Stomach (tissue), 9 donors: ENCODE measurements around the gene PTPA. TPM values are rescaled to one million over a fixed set of nuclear protein-coding genes. Genes with fewer than 3 reads are reported as not detected.
"Not testable (repeated sequence)": the region's sequence is repeated elsewhere in the genome, so short reads cannot be mapped to it uniquely, and the experiment has no call there.

ENCODE experiments used
- DNase-seq, 2 donors: peaks; one replicate each; pipeline versions ENCODE4 v3.0.0 to v3.0.0-alpha.2; 2013 to 2019
- H3K27ac ChIP-seq, 5 donors: fragments of 200-600 bp in 4 of 5; sonication (generic) in 4 of 5; one replicate each; pipeline ENCODE4 v1.5.1; 2013 to 2019; ENCODE audit warnings: mild to moderate bottlenecking in 1 of 5, moderate library complexity in 1 of 5
- H3K27me3 ChIP-seq, 3 donors: fragments of 200-600 bp; sonication (generic); one replicate each; pipeline ENCODE4 v1.5.1; 2017 to 2019; ENCODE audit warnings: mixed run types in 1 of 3
- H3K36me3 ChIP-seq, 4 donors: fragments of 200-600 bp; sonication (generic); 1 replicate in 3 of 4; 2 replicates in 1 of 4; pipeline ENCODE4 v1.5.1; 2016 to 2019
- H3K4me1 ChIP-seq, 4 donors: fragments of 200-600 bp; sonication (generic); one replicate each; pipeline ENCODE4 v1.5.1; 2016 to 2019
- H3K4me3 ChIP-seq, 4 donors: fragments of 200-600 bp; sonication (generic) in 3 of 4; one replicate each; pipeline ENCODE4 v1.5.1; 2016 to 2019; ENCODE audit warnings: mild to moderate bottlenecking in 1 of 4
- H3K9me3 ChIP-seq, 4 donors: fragments of 200-600 bp; sonication (generic); one replicate each; pipeline ENCODE4 v1.5.1; 2016 to 2019
- CTCF ChIP-seq, 7 experiments: fragments of 450-650 bp in 4 of 7; fragments of 200-600 bp in 3 of 7; sonication (generic) in 3 of 7; IDR thresholded peaks; one replicate each; pipeline ENCODE4 v1.5.1; 2016 to 2019; ENCODE audit warnings: antibody characterized with exemption in 7 of 7, control low read depth in 2 of 7, mild to moderate bottlenecking in 1 of 7
- EP300 ChIP-seq: sonication (generic); formaldehyde crosslinking; IDR thresholded peaks from one replicate; pipeline ENCODE4 v1.6.1; 2017; ENCODE audit warnings: antibody characterized with exemption
- POLR2A ChIP-seq, 4 donors: fragments of 450-650 bp; IDR thresholded peaks; one replicate each; pipeline ENCODE4 v1.6.1; 2016; ENCODE audit warnings: antibody characterized with exemption in 4 of 4, control low read depth in 2 of 4, mild to moderate bottlenecking in 1 of 4, moderate library complexity in 1 of 4
- POLR2AphosphoS5 ChIP-seq, 3 donors: sonication (generic); formaldehyde crosslinking; IDR thresholded peaks; one replicate each; pipeline ENCODE4 v1.6.1; 2016; ENCODE audit warnings: antibody characterized with exemption in 3 of 3
- WGBS, 5 donors: extraction: QIAGEN DNeasy Blood & Tissue Kit in 3 of 5; methylation state at CpG; one replicate each; pipeline versions ENCODE4 v1.1.5 to v1.1.7; 2013 to 2018; 5-methylcytosine and 5-hydroxymethylcytosine counted together
- intact Hi-C: fragments of 100-400 bp; cut with DNase I; formaldehyde crosslinking; loops from one replicate; pipeline ENCODE4 v1.15.1; 2023; ENCODE audit warnings: low total_unique reads
- polyA plus RNA-seq, 3 donors: library from polyadenylated mRNA; stranded (reverse); fragments of 200-250 nt; gene quantifications; one replicate each; pipeline ENCODE4 v1.2.3, GENCODE V29; 2013
- total RNA-seq, 5 donors: library from RNA; depleted of rRNA; stranded (reverse); fragments of >200 nt; gene quantifications; one replicate each; pipeline versions ENCODE4 v1.1.0 to v1.2.3, GENCODE V29; 2014 to 2016
- donor health status: healthy with polysubstance abuse.
- donor health status: Bipolar disorder and iron deficiency.
- donor health status: healthy.

PTPA gene
- total and polyA plus RNA-seq, 8 donors, result 12.3 to 118 (median 73.6) TPM

DNA sequence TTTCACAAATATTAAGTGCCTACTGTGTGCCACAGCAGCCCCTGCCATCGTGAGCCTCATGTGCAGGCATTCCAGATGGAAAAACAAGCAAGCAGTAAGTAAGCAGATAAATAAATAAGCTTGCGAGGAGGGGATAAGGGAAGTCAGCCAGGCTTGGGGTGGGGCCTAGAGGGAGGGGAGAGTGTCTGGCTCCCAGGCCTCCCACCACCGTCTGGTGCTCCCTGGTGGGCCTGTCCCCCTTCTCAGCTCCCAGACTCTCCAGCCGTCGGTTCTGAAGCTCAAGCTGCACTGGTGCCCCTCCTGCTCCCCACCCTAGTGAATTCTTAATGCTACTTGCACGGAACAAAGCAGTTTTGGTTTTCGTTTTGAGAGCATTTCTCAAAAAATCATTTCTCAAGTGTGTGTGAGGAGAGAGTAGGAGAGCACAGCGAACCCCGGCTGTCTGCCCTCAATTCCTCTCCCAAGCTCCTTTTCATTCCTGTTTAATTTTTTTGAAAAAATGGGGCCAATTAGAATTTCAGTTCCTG lies 73.4 kb downstream of the PTPA start:
- Histone ChIP-seq H3K36me3 (no peaks in the 10 kb centered on the region), H3K4me1 (peaks cover 0 to 22% (median 3%) of the 10 kb centered on the region in 4 donors), H3K27me3 (no peaks in the 10 kb centered on the region), H3K4me3 (no peak overlapping the region), H3K27ac (no peak overlapping the region), H3K9me3 (no peaks in the 10 kb centered on the region)
- 51 to 70% (median 58%) methylated on average over 9 of the region's 9 CpGs for WGBS, 5 donors
- intact Hi-C loops, result no loop called here
- TF ChIP-seq POLR2AphosphoS5 (IDR thresholded peaks at IDR 0.05) (no peak), POLR2A (IDR thresholded peaks at IDR 0.05) (no peak), EP300 (no peak), CTCF (IDR thresholded peaks at IDR 0.05) (no peak)
- DNase-seq, result peak in 1 of 2 donors; percentile 54

GRCh38 chr9:129185402-129185801 lies 74.2 kb downstream of the PTPA start:
- 92 to 96% (median 93%) methylated on average over 6 of the region's 6 CpGs for WGBS, 5 donors
- no peak overlapping the region for H3K27ac ChIP-seq
- H3K27me3 ChIP-seq, result no peaks in the 10 kb centered on the region
- intact Hi-C loops, result no loop called here
- H3K36me3 ChIP-seq, result no peaks in the 10 kb centered on the region
- peak in 1 of 4 donors; percentile 60 for TF ChIP-seq POLR2A (IDR thresholded peaks at IDR 0.05)
- TF ChIP-seq EP300, result no peak
- no peak for TF ChIP-seq POLR2AphosphoS5 (IDR thresholded peaks at IDR 0.05)
- TF ChIP-seq CTCF (IDR thresholded peaks at IDR 0.05), result no peak
- no peak for DNase-seq
- H3K4me3 ChIP-seq, result no peak overlapping the region
- peaks cover 0 to 22% (median 3%) of the 10 kb centered on the region in 4 donors for H3K4me1 ChIP-seq
- H3K9me3 ChIP-seq, result no peaks in the 10 kb centered on the region

GRCh38 chr9:129185991-129186390 lies 74.8 kb downstream of the PTPA start:
- H3K27ac ChIP-seq, result no peak overlapping the region
- intact Hi-C loops, result no loop called here
- TF ChIP-seq POLR2A (IDR thresholded peaks at IDR 0.05), result no peak
- TF ChIP-seq CTCF (IDR thresholded peaks at IDR 0.05), result no peak
- no peak for TF ChIP-seq POLR2AphosphoS5 (IDR thresholded peaks at IDR 0.05)
- no peak for TF ChIP-seq EP300
- peaks cover 0 to 22% (median 3%) of the 10 kb centered on the region in 4 donors for H3K4me1 ChIP-seq
- H3K9me3 ChIP-seq, result no peaks in the 10 kb centered on the region
- no peak overlapping the region for H3K4me3 ChIP-seq
- WGBS, 5 donors, result 69 to 84% (median 78%) methylated on average over 10 of the region's 10 CpGs
- DNase-seq, result no peak
- H3K27me3 ChIP-seq, result no peaks in the 10 kb centered on the region
- no peaks in the 10 kb centered on the region for H3K36me3 ChIP-seq

DNA sequence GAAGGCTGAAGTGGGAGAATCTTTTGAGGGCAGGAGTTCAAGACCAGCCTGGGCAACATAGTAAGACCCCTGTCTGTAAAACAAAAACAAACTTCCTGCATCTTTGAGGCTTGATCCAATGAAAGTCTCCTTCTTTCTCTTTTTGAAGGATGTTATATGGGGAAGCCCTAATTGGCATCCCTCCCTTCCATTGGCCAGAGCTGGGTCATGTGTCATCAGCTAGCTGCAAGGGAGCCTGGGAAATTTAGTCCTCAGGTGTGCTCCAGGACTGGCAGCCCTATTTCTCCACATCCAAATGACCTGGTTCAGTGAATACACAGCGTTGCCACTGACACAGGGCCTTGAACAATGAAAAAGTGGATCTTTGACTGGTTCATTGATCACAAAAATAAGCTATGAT lies 75.8 kb downstream of the PTPA start:
- Histone ChIP-seq H3K27ac (no peak overlapping the region), H3K4me3 (no peak overlapping the region), H3K27me3 (no peaks in the 10 kb centered on the region), H3K9me3 (peaks cover 0 to 2% (median under 1%) of the 10 kb centered on the region in 4 donors), H3K4me1 (peaks cover 0 to 18% (median 3%) of the 10 kb centered on the region in 4 donors), H3K36me3 (no peaks in the 10 kb centered on the region)
- intact Hi-C loops, result no loop called here
- DNase-seq, result no peak
- 71 to 87% (median 76%) methylated on average over 1 of the region's 1 CpG for WGBS, 5 donors
- TF ChIP-seq POLR2A (IDR thresholded peaks at IDR 0.05) (no peak), POLR2AphosphoS5 (IDR thresholded peaks at IDR 0.05) (no peak), EP300 (no peak)

- DNase-seq, H3K4me1 ChIP-seq, H3K4me3 ChIP-seq, H3K9me3 ChIP-seq, H3K27ac ChIP-seq, H3K27me3 ChIP-seq, intact Hi-C loops, H3K36me3 ChIP-seq: not testable (repeated sequence)
- 92 to 96% (median 95%) methylated on average over 8 of the region's 8 CpGs for WGBS, 5 donors
These were observed 78.8 kb downstream of the PTPA start for GRCh38 chr9:129189971-129190370.
